ENCODE results near the gene SMIM24.
"Not testable (repeated sequence)": the region's sequence is repeated elsewhere in the genome, so short reads cannot be mapped to it uniquely, and the experiment has no call there.

The SMIM24 gene

GRCh38 chr19:3515891-3516422 is 35.6 kb upstream of the SMIM24 start:
- DNase-seq: peak in 11 of 58 donors; percentile 12 to 57 (median 25)

- DNase-seq: no peak
Observed at GRCh38 chr19:3514930-3515329, 34.6 kb upstream of the SMIM24 start.

GRCh38 chr19:3513229-3514140 is 33.2 kb upstream of the SMIM24 start:
- peak in 1 of 58 donors; percentile 42 for DNase-seq

- peak in 10 of 58 donors; percentile 18 to 42 (median 28) for DNase-seq
Observed at GRCh38 chr19:3512562-3513228, 32.4 kb upstream of the SMIM24 start.

- no peak for DNase-seq
Observed at GRCh38 chr19:3511506-3512251, 31.4 kb upstream of the SMIM24 start.

- DNase-seq: no peak
Observed at GRCh38 chr19:3510727-3511126, 30.4 kb upstream of the SMIM24 start.

- peak in 1 of 58 donors; percentile 15 for DNase-seq
Observed at GRCh38 chr19:3509566-3509989, 29.3 kb upstream of the SMIM24 start.

GRCh38 chr19:3508771-3509535 is 28.6 kb upstream of the SMIM24 start:
- no peak for DNase-seq

GRCh38 chr19:3508121-3508661 is 27.9 kb upstream of the SMIM24 start:
- not testable (repeated sequence) for DNase-seq

GRCh38 chr19:3507371-3508120 is 27.2 kb upstream of the SMIM24 start:
- peak in 12 of 58 donors; percentile 7 to 46 (median 25) for DNase-seq

- peak in 9 of 58 donors; percentile 11 to 70 (median 42) for DNase-seq
Observed at GRCh38 chr19:3506384-3507340, 26.3 kb upstream of the SMIM24 start.

GRCh38 chr19:3505598-3506383 is 25.5 kb upstream of the SMIM24 start, which contains the start of gene FZR1:
Gene FZR1 (plus strand): TSS chr19:3506311. CDS start chr19:3522990, 16,679 bp downstream.
- DNase-seq: peak; percentile 85 to 99 (median 98)

GRCh38 chr19:3504735-3505134 is 24.4 kb upstream of the SMIM24 start:
- DNase-seq: no peak

- no peak for DNase-seq
Observed at GRCh38 chr19:3503036-3503572, 22.8 kb upstream of the SMIM24 start.

- DNase-seq: no peak
Observed at GRCh38 chr19:3501780-3502179, 21.5 kb upstream of the SMIM24 start.

- peak; percentile 69 to 99 (median 92) for DNase-seq
Observed at GRCh38 chr19:3500429-3501101, 20.2 kb upstream of the SMIM24 start, which contains the start of gene DOHH. Gene DOHH (minus strand): TSS chr19:3500674. CDS start chr19:3496814, 3,860 bp downstream.

Measured in anterior cingulate cortex (tissue), 58 donors.